Measurements from ENCODE around the gene GPAM. TPM values are rescaled to one million over a fixed set of nuclear protein-coding genes. Genes with fewer than 3 reads are reported as not detected.
"Not testable (repeated sequence)": the region's sequence is repeated elsewhere in the genome, so short reads cannot be mapped to it uniquely, and the experiment has no call there.

GPAM gene
- total RNA-seq, 4 donors from 2014 or later = 1.00 to 6.6 (median 5.8) TPM

DNA sequence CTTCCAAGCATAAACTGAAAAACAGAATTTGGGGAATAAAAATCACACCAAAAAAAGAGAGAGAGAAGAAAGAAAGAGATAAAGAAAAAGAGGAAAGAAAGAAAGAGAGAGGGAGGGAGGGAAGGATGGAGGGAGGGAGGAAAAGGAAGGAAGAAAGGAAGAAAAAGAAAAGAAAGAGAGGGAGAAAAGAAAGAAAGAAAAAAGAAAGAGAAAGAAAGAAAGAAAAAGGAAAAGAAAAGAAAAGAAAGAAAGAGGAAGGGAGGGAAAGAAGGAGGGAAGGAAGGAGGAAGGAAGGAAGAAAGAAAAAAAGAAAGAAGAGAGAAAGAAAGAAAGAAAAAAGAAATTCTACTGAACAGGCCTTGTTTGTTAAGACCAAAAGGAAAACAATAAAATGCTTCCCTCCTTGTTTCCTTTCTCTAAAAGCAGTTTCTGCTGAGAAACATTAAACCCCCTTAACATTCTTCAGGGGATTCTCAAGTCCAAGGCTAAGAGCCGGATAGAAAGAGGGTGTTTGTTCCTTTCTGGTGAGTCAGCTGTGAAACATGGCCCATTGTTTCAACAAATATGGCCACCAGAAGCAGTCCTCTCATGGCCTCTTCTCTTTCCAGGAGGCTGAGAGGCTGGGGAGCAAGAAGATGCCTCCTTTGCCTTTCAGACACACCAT lies 46.9 kb upstream of the GPAM start:
- no peak overlapping the region for H3K4me3 ChIP-seq
- H3K9me3 ChIP-seq = no peaks in the 10 kb centered on the region
- no peaks in the 10 kb centered on the region for H3K27me3 ChIP-seq
- no peak for DNase-seq
- intact Hi-C loops (cut with DNase I; ENCODE audit: low total_unique reads) (no loop called here), in situ Hi-C loops (cut with MboI; ENCODE audit: low pct_ligation_motif_present in 1 of 4, low pct_unique_long_range_greater_than_20kb in 1 of 4, low sequenced_read_pairs in 3 of 4) (no loop called here)
- no peak overlapping the region for H3K27ac ChIP-seq
- TF ChIP-seq POLR2AphosphoS5 (IDR thresholded peaks at IDR 0.05) (no peak), EP300 (IDR thresholded peaks at IDR 0.05; ENCODE audit: low read depth) (no peak), POLR2A (IDR thresholded peaks at IDR 0.05) (no peak)
- TF ChIP-seq, protein P1, sequence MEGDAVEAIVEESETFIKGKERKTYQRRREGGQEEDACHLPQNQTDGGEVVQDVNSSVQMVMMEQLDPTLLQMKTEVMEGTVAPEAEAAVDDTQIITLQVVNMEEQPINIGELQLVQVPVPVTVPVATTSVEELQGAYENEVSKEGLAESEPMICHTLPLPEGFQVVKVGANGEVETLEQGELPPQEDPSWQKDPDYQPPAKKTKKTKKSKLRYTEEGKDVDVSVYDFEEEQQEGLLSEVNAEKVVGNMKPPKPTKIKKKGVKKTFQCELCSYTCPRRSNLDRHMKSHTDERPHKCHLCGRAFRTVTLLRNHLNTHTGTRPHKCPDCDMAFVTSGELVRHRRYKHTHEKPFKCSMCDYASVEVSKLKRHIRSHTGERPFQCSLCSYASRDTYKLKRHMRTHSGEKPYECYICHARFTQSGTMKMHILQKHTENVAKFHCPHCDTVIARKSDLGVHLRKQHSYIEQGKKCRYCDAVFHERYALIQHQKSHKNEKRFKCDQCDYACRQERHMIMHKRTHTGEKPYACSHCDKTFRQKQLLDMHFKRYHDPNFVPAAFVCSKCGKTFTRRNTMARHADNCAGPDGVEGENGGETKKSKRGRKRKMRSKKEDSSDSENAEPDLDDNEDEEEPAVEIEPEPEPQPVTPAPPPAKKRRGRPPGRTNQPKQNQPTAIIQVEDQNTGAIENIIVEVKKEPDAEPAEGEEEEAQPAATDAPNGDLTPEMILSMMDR (IDR thresholded peaks at IDR 0.05) = no peak
- H3K4me1 ChIP-seq = no peaks in the 10 kb centered on the region
- 55 to 64% methylated on average over 1 of the region's 1 CpG for WGBS, 2 donors (ENCODE audit: low coverage in 1 of 2)
- H3K36me3 ChIP-seq = no peaks in the 10 kb centered on the region

DNA sequence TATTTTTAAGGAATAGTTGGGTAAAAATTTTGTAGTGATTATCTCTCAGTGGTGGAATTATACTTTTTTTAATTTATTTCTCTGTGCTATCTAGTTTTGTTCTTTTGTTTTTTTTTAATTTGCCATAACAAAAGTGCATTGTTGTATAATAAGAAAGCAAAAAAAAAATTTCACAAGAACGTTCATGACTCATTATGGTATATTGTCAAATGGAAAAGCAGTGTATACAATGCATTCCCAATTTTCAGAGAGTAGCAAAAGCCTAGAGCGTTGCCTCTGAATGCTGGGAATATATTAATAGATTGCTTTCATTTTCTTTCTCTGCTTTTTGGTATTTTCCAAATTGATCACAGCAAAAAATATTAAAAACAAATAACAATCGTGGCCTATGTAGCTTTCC lies 46.3 kb upstream of the GPAM start:
- H3K4me3 ChIP-seq = no peak overlapping the region
- H3K9me3 ChIP-seq = no peaks in the 10 kb centered on the region
- intact Hi-C loops (cut with DNase I; ENCODE audit: low total_unique reads) (no loop called here), in situ Hi-C loops (cut with MboI; ENCODE audit: low pct_ligation_motif_present in 1 of 4, low pct_unique_long_range_greater_than_20kb in 1 of 4, low sequenced_read_pairs in 3 of 4) (no loop called here)
- no peak overlapping the region for H3K27ac ChIP-seq
- H3K4me1 ChIP-seq = no peaks in the 10 kb centered on the region
- 69 to 76% methylated on average over 3 of the region's 3 CpGs for WGBS, 2 donors (ENCODE audit: low coverage in 1 of 2)
- no peaks in the 10 kb centered on the region for H3K36me3 ChIP-seq
- TF ChIP-seq POLR2AphosphoS5 (IDR thresholded peaks at IDR 0.05) = no peak
- no peak for TF ChIP-seq EP300 (IDR thresholded peaks at IDR 0.05; ENCODE audit: low read depth)
- TF ChIP-seq, protein P1 (IDR thresholded peaks at IDR 0.05) = no peak
- no peak for TF ChIP-seq POLR2A (IDR thresholded peaks at IDR 0.05)
- H3K27me3 ChIP-seq = no peaks in the 10 kb centered on the region
- no peak for DNase-seq

DNA sequence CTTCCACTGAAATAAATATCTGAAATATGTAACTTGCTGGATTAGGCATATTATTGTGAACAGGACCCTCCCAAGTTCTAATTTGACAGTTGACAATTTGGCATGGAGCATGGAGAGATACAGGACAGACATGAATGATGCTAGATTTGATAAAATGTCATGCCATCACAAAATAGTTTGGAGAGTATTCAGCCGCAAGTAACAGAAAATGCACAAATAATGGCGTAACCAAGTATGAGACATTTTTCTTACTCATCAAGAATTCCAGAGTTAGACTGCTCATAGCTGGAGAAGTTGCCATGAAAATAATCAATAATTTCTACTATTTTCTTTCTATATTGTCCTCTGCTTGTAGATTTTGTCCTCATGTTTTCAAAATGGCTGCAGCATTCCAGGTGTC lies 45.5 kb upstream of the GPAM start:
- 92 to 93% methylated on average over 2 of the region's 2 CpGs for WGBS, 2 donors (ENCODE audit: low coverage in 1 of 2)

DNA sequence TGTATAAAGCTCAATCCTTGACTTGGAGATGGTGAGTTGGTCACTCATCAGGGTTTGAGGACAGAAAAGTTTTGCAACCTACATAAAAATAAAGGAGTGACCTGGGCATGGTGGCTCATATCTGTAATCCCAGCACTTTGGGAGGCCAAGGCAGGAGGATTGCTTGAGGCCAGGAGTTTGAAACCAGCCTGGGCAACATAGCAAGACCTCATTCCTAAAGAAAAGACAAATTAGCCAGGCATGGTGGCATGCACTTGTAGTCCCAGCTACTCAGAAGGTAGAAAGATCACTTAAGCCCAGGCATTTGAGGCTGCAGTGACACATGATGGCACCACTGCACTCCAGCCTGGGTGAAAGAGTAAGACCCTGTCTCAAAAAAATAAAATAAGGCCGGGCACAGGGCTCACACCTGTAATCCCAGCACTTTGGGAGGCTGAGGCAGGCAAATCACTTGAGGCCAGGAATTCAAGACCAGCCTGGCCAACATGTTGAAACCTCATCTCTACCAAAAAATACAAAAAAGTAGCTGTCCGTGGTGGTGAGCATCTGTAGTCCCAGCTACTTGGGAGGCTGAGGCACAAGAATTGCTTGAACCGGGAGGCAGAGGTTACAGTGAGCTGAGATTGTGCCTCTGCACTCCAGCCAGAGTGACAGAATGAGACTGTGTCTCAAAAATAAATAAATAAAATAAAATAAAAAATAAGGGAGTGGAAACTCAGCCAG lies 45.0 kb upstream of the GPAM start:
- WGBS, 2 donors (ENCODE audit: low coverage in 1 of 2) = 79 to 97% methylated on average over 3 of the region's 3 CpGs
- H3K4me3 ChIP-seq; DNase-seq; H3K27me3 ChIP-seq; H3K9me3 ChIP-seq; H3K36me3 ChIP-seq; in situ Hi-C loops (cut with MboI; ENCODE audit: low pct_ligation_motif_present in 1 of 4, low pct_unique_long_range_greater_than_20kb in 1 of 4, low sequenced_read_pairs in 3 of 4); H3K27ac ChIP-seq; intact Hi-C loops (cut with DNase I; ENCODE audit: low total_unique reads); H3K4me1 ChIP-seq: not testable (repeated sequence)

More for the DNA sequence above, 45.5 kb upstream of the GPAM start:
- no peaks in the 10 kb centered on the region for H3K9me3 ChIP-seq
- TF ChIP-seq EP300 (IDR thresholded peaks at IDR 0.05; ENCODE audit: low read depth) = no peak
- TF ChIP-seq, protein P1 (IDR thresholded peaks at IDR 0.05) = no peak
- TF ChIP-seq POLR2A (IDR thresholded peaks at IDR 0.05) = no peak
- no peak for TF ChIP-seq POLR2AphosphoS5 (IDR thresholded peaks at IDR 0.05)
- no peaks in the 10 kb centered on the region for H3K36me3 ChIP-seq
- DNase-seq = no peak
- in situ Hi-C loops (cut with MboI; ENCODE audit: low pct_ligation_motif_present in 1 of 4, low pct_unique_long_range_greater_than_20kb in 1 of 4, low sequenced_read_pairs in 3 of 4) (no loop called here), intact Hi-C loops (cut with DNase I; ENCODE audit: low total_unique reads) (no loop called here)
- no peak overlapping the region for H3K4me3 ChIP-seq
- no peaks in the 10 kb centered on the region for H3K4me1 ChIP-seq
- H3K27ac ChIP-seq = no peak overlapping the region
- no peaks in the 10 kb centered on the region for H3K27me3 ChIP-seq

All from transverse colon (tissue), 4 donors.